Measurements from ENCODE around the gene SYNC. TPM values are rescaled to one million over a fixed set of nuclear protein-coding genes. Genes with fewer than 3 reads are reported as not detected.

SYNC gene
- total and polyA plus RNA-seq, 9 of the 15 experiments (the other 6 are each of a cell fraction or from before 2014, with no cell fraction given) = 0.49 to 1.1 (median 0.87) TPM

GRCh38 chr1:32651461-32652073 lies 51.0 kb downstream of the SYNC start:
- H3K4me3 ChIP-seq = peak overlapping the region; percentile 84
- H2AFZ ChIP-seq (ENCODE audit: low read depth, low read length) = peak overlapping the region; percentile 76
- no peaks in the 10 kb centered on the region for H3K9me1 ChIP-seq (ENCODE audit: control insufficient read depth, insufficient read depth, low read length)
- no peaks in the 10 kb centered on the region for H3K9me3 ChIP-seq (replicated peaks; ENCODE audit: control insufficient read depth, insufficient read depth, low read depth, low read length)
- no peaks in the 10 kb centered on the region for H3K27me3 ChIP-seq (ENCODE audit: control insufficient read depth in 2 of 2, insufficient read depth in 2 of 2, low read length in 2 of 2)
- ChIA-PET CTCF (ENCODE audit: low intra/inter-chr PET ratio) (no interaction called here), POLR2A (interaction anchor here (0.6 to 3.0 kb wide), 25 partner anchors 9 to 1389 kb away, joined by 3 to 12 read pairs (median 3); no protein-coding TSS in a partner anchor)
- H3K27ac ChIP-seq (ENCODE audit: extremely low read depth, low read depth, low read length) = peak overlapping the region; percentile 100
- H3K4me1 ChIP-seq (replicated peaks in 1 of 2; ENCODE audit: control insufficient read depth in 2 of 2, insufficient read depth in 2 of 2, low read length in 2 of 2) = peaks cover 19 to 22% of the 10 kb centered on the region in 2 experiments; a peak in 4 of 5 replicates
- peak overlapping the region; percentile 99 to 100 for H3K9ac ChIP-seq (ENCODE audit: insufficient read depth in 1 of 2, low read depth in 2 of 2, low read length in 2 of 2)
- under 1% methylated on average over 43 of the region's 43 CpGs for WGBS (ENCODE audit: insufficient coverage, low coverage, missing lambda C conversion rate)
- BruUV-seq (replicated peaks) = no TSS peak
- DNase-seq (ENCODE audit: extremely low read depth in 1 of 4, low spot score in 3 of 4) (no peak), ATAC-seq (peak; percentile 31), FAIRE-seq (no peak)
- intact Hi-C loops (cut with micrococcal nuclease) (loop anchor here (2.0 kb wide), 1 partner anchor 131 kb away; no protein-coding TSS in a partner anchor), in situ Hi-C loops (cut with MboI) (no loop called here)
- peaks cover 57% of the 10 kb centered on the region for H3K36me3 ChIP-seq (ENCODE audit: control insufficient read depth, insufficient read depth, low read length)
- H4K20me1 ChIP-seq (replicated peaks; ENCODE audit: control insufficient read depth, insufficient read depth, low read length) = no peaks in the 10 kb centered on the region
- peak overlapping the region; percentile 96 for H3K4me2 ChIP-seq (ENCODE audit: insufficient read depth, low read length)
- peaks cover 88% of the 10 kb centered on the region for H3K79me2 ChIP-seq (ENCODE audit: control insufficient read depth, insufficient read depth, low read length)
- TF ChIP-seq POLR2AphosphoS5 (IDR thresholded peaks at IDR 0.05; ENCODE audit: control insufficient read depth, insufficient read depth, low read depth, low read length) (no peak), TRIM28 (IDR thresholded peaks at IDR 0.05) (no peak), ZNF41 (CRISPR knock-in tag; conservative IDR thresholded peaks at IDR 0.05) (peak; percentile 56; the same call in 1 of the 2 replicates), PREB (CRISPR knock-in tag; IDR thresholded peaks at IDR 0.05) (no peak), ZBTB12 (CRISPR knock-in tag; IDR thresholded peaks at IDR 0.05) (no peak), YBX1 (IDR thresholded peaks at IDR 0.05) (no peak), ATF1 (CRISPR knock-in tag; IDR thresholded peaks at IDR 0.05) (no peak), ATF1 (tag; IDR thresholded peaks at IDR 0.05) (no peak), GMEB1 (CRISPR knock-in tag; IDR thresholded peaks at IDR 0.05) (no peak), DEAF1 (CRISPR knock-in tag; IDR thresholded peaks at IDR 0.05) (peak; percentile 43; the same call in 1 of the 2 replicates), HDAC6 (IDR thresholded peaks at IDR 0.05; ENCODE audit: low read depth, low read length) (no peak), E2F1 (CRISPR knock-in tag; IDR thresholded peaks at IDR 0.05) (no peak), FOXK1 (CRISPR knock-in tag; IDR thresholded peaks at IDR 0.05; ENCODE audit: borderline replicate concordance) (peak; percentile 88; the same call in 1 of the 2 replicates), CHD4 (IDR thresholded peaks at IDR 0.05; ENCODE audit: insufficient read depth, insufficient replicate concordance, low read depth, low read length, poor library complexity, severe bottlenecking) (no peak), MCM2 (IDR thresholded peaks at IDR 0.05; ENCODE audit: low read depth) (no peak)

All from K562 (cell line).